NCI-H345 treated with DMSO at 0.1 percent for 48 hours (cell line): ENCODE data around the gene RNPEPL1.
A peak's percentile ranks its signal among the peaks of the same experiment; 100 is the strongest.

Experiments
- DNase-seq: peaks from one replicate; lab custom pipeline; 2025; ENCODE audit not compliant: unreplicated experiment; lab: John Stamatoyannopoulos, UW

Gene RNPEPL1

DNA sequence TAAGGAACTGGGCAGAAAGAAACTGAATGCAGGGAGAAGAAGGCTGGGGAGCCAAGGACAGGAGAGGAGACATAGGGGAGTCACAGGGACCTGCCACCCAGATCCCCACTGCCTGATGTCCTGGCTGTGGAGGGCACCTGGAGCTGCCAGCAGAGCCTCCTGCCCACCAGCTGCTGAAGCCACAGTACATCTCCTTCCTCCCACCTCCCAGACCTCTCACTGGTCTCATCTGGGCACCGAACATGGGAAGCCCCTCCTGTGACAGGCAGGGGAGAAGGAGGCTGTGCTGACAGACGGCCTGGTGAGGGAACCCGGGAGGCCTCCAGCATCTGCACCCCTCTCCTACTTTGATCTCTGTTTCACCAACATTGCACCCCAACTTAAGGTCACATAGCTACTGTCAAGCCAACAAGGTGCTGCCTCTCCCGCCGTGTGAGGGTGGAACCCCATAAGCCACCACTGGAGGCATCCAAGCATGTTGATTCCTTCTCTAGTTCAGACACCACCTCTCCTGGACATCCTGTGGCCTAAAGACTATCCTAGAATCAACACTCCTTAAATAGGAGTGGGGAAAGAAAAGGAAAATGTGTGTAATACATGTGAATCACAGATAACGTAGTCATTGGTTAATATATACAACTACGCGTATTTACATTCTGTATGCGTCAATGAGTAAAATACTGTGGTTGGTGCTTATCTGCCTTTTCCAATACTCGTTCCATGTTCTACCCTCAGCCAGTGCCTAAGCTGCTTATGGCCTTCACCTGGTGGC, 3.5 kb upstream of the RNPEPL1 start:
- DNase-seq: no peak

DNA sequence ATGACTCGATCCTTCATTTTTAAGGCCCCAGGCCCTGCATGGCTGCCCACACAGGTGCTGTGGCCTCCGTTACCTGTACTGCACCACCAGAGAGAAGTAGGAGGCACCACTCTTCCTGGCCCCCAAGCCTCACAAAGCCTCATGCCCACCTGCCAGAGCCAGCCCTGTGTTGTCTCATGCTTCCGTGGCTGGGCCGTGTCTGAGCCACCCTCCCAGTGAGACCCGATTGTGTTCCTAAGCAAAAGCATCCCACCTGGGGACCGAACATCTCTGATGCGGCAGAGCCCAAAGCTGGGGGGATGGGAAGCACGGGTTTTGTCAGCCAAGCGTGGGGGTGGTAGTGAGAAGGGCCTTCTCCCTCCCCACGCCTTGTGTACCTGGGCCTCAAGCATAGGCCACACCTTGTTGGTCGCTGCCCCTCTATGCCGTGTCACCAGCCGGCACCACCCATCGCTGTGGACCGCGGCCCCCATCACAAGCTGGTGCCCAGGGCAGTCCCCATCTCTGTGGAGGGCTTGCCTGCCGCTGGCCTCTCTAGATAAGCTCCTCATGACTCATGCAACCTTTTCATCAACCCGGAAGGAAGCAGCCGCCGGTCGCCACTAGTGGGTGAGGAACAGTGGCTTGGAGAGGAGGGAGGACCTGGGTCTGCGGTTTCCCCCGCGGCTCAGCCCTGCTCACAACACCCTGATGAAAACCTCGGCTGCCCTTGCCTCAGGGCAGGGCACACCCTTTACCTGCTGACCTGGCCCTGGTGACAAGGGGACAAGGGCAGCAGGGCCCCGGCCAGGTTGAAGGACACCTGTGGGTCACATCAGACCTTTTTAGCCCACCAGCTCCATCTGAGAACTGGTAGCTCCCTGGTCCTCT, 2.7 kb upstream of the RNPEPL1 start:
- DNase-seq: no peak

DNA sequence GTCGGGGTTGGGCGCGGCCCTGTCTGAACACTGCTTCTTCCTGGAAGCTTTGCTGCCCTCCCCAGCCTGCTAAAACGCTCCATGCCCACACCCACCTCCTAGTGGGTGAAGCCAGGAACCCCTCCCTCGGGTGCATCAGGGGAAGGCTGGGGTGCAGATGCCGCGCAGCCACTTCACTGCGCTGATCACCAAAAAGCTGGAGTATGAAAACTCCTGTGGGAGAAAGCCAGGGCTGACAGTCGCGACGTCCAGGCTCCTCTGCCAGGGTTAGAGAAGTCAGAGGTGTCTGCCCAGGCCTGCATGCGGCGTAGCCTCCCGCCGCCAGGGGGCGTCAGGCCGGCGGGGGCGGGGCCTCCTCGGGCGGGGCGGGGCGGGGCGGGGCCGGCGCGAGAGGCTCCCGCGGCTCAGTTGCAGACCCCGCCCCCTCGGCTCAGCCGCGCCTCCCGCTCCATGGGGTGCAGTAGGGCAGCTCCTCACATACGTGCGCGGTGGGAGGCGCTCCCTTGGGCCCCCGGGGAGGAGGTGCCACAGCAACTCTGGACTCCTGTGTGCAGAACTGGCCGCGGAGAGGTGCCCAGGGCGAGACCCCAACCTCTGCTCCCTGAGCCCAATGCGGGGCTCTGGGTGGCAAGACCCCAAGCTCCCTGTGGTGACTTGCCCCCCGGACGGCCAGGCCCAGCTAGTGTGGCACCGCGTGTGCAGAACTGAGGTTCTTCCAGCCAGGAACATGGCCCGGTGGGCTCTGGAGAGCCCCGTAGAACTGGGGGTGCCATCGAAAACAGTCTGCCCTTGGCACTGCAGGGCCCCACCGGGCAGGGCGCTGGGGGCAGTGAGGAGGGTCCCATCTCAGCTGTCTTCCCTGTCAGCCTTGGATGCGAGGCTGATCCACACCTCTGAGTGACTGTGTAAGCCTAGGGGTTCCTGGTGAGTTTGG, 1.8 kb upstream of the RNPEPL1 start:
- peak; percentile 73 for DNase-seq

DNA sequence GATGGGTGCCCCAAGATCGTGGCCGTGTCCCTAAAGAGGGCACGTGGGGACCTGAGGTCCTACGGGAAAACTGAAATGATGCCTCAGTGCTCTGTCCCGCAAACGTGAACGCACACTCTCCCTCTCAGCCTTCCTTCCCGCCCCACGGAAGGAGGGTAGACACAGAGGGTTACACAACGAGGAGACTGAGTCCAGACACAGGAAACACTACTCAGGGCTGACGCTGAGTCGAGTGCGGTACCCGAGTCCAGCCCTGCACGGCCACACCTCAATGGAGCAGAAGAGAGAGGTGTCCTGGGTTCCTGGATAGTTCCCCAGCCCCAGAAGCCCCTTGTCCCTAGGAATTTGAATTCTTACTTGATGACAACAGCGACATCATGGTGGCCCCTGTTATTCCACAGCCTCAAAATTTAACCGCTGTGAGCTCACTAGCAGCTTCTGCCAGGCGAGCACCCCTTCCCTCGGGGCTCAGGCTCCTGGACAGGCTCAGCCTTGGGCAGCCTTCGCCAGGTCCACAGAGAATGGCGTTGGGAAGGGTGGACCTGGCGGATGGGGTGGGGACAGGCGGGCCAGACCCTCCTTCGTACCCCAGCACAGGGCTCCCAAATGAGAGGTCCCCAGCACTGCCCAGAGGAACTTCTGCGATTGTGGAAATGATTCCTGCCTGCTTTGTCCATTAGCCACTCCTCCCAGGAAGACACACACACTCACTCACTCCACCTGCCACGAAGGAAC, 980 bp upstream of the RNPEPL1 start:
- no peak for DNase-seq

DNA sequence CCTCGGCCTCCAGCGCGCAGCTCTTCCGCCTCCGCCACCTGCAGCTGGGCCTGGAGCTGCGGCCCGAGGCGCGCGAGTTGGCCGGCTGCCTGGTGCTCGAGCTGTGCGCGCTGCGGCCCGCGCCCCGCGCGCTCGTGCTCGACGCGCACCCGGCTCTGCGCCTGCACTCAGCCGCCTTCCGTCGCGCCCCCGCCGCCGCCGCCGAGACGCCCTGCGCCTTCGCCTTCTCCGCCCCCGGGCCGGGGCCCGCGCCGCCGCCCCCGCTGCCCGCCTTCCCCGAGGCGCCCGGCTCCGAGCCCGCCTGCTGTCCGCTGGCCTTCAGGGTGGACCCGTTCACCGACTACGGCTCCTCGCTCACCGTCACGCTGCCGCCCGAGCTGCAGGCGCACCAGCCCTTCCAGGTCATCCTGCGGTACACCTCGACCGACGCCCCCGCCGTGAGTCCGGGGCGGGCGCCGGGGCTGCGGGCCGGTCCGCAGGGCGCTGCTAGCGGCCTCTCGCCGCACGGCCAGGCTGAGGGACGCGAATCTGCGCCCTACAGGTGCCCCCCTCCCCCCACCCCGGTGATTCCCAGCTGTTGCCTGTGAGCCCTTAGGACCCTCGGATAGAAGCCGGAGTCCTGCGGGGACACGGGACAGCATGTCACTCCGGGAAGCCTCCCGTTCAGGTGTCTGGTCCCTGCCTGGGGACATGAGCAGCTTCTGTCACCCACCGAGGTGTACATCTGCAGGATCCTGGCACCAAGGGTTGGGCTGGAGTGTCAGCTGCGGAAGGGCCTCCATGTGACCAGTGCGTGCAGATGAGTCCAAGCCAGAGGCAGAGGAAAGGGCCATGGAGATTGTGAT, 616 bp downstream of the RNPEPL1 start:
- peak; percentile 24 for DNase-seq

DNA sequence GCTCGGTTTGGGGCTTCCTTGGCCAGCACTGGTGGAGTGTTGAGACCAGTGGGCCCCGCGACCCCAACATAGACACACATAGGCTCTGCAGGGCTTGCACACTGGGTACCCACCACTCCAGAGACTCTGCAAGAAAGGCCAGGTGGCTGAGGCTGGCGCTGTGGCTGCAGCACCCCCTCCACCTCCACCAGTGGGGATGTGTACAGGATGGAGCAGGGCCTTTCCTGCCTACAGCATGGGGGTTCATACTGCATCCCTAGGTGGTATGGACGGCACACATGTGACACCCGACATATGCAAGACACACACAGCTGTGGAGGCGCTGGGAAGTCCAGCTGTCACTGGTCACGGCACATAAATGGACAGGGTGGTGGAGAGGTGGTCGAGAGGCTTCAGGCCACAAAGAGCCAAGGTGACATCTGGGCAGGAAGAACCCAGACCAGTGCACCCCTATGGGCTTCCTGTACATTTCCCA, 1.3 kb downstream of the RNPEPL1 start:
- no peak for DNase-seq

DNA sequence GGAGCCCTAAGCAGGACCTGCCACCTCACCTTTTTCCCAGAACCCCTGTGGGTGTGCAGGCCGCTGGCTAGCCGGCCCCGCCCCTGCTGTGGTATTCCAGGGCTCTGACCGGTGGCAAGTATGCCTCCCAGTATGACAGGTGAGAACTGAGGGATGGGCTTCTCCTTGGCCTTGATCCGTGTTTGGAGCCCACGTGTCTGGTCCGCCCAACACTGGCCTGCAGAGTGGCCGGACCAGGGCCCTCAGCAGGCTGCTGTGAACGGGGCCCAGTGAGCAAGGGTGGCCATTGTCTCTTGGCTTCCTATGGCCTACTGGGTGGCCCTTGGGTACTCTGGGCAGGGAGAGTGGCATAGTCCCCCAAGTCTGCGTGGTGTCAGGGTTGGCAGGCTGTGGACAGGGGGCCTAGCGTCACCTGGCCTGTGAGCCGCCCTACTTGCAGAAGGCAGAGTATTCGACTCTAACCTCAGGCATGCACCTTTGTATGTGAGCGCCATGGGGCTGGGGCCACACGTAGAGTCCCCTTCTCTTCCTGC, 1.8 kb downstream of the RNPEPL1 start:
- no peak for DNase-seq

DNA sequence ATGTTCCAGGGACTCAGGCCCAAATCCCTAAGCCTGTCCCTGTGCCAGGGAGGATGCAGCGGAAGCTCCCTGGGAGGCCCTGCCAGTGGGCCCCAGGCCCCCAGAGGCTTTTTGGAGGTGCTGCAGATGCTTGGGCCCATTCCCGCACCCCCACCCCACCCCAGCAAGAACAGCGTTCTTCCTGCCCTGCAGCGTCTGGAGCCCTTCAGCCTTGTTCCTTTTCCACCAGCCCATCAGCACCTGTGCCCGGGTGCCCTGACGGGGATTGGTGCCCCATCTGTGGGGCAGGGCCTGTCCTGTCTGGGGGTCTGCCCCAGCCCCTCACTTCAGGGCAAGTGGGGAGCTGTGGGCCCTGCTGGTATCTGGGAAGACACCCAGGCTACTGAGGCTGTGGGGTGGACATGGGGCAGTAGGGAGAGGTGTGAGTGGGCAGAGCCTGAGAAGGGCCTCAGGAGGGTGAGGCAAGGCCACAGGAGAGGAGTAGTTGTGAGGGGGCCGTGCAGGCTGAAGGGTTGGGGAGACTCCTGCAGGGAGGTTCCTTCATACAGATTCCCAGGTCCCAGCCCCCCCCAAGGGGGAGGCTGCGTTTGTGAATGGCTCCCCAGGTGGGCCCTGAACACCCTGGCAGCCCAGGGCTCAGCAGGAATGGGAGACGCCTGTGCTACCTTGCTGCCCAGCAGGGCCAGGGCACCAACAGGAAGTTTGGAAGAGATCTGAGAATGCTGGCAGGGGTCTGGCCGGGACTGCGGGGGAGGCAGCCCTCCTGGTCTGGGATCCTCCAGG, 2.4 kb downstream of the RNPEPL1 start:
- DNase-seq: no peak

DNA sequence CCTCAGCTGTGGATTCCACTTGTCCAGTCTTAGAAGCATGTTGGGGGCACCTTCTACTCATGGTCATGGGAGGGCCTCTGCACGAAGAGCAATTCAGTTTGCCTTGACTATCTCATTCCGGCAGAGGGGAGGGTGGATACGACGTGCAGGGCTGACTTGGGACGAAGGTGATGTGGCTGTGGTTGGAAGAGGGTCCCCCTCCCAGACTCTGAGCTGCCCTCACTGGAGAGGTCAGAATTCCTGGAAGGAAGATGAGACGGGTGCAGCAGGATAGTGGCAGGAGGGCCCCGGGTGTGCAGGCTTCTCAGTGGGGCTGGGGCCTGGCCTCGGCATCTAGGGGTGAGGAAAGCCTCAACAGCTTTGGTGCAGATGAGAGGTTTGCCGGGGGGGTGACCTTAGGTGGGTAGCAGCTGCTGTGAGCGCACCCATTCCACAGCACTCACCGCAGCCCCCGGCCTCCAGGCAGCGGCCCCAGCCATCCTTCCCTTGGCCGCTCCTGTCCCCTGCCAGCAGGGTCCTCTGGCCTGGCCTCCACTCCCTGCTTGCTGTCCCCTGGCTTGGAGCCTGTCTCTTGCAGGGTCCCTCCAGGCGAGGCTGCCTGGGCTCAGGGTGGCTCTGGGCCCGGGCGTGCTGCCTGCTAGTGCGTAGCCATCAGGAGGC, 3.2 kb downstream of the RNPEPL1 start:
- no peak for DNase-seq

DNA sequence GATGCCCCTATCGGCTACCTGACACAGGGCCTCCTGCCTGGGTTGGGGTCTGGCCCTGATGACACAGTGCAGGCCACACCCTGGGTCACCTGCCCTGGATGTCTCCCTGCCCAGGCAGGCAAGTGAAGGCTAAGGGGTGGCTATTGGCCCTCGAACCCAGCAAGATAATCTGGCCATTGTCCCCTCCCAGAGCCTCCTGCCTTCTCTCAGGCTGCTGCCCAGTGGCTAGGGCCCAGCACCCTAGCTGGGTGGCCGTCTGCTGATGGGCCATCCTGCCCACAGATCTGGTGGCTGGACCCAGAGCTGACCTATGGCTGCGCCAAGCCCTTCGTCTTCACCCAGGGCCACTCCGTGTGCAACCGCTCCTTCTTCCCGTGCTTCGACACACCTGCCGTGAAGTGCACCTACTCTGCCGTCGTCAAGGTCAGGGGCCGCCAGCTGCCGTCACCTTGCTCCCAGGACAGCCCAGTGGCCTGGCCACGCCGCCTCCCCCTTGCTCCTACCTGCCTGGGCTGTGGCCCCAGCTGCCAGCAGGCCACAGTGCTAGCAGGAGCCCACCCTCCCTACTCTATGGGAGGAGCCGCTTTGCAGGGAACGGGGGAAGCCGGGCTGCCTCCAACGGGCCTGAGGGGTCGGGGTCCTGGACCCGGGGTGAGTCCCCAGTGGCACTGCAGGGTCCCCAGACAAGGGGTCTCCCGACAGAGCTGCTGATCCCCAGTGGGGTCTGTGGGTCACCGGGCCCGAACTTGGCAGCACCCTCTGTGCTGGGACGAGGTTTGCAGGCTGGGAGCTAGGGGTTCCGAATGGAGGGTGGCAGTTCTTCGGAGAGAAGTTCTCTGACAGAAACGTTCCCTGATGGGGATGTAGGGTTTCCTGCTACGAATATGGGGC, 4.1 kb downstream of the RNPEPL1 start:
- DNase-seq: no peak

DNA sequence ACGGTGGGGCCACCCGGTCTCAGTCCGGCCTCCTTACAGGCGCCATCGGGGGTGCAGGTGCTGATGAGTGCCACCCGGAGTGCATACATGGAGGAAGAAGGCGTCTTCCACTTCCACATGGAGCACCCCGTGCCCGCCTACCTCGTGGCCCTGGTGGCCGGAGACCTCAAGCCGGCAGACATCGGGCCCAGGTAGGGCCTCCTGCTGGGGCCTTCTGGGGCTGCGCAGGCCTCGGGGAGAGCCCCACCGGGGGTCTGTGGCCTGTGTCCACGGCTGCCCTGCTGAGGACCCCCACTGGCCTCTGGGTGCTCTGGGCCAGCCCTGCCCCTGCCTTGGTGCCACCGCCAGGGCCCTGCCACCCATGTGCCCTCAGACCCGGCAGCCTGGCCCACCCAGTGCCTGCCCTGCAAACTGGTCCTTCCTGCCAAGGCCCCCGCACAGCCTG, 4.8 kb downstream of the RNPEPL1 start:
- no peak for DNase-seq

DNA sequence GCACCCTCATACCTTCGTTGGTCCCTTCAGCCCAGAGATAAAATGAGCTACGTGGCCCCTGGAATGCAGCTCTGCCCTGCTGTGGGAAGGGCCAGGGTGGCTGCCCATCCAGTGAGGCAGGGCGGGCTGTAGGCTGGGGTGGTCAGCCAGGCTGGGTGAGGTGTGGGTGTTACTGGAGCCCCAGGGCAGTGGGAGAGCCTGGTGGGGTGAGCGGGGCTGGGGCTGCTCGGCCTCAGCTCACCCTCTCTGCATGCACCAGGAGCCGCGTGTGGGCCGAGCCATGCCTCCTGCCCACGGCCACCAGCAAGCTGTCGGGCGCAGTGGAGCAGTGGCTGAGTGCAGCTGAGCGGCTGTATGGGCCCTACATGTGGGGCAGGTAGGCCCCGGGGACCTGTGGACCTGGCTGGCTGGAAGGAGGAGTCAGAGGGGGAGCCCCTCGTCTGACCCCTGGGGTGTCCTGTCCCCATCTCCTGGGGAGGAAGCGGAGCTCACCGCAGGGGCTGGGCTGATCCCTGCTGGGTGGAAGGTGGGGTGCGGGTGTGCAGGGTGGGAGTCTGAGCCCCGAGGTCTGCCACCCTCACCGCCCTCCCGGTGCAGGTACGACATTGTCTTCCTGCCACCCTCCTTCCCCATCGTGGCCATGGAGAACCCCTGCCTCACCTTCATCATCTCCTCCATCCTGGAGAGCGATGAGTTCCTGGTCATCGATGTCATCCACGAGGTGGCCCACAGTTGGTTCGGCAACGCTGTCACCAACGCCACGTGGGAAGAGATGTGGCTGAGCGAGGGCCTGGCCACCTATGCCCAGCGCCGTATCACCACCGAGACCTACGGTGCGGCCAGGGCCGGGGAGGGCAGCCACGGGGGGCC, 5.5 kb downstream of the RNPEPL1 start:
- no peak for DNase-seq

DNA sequence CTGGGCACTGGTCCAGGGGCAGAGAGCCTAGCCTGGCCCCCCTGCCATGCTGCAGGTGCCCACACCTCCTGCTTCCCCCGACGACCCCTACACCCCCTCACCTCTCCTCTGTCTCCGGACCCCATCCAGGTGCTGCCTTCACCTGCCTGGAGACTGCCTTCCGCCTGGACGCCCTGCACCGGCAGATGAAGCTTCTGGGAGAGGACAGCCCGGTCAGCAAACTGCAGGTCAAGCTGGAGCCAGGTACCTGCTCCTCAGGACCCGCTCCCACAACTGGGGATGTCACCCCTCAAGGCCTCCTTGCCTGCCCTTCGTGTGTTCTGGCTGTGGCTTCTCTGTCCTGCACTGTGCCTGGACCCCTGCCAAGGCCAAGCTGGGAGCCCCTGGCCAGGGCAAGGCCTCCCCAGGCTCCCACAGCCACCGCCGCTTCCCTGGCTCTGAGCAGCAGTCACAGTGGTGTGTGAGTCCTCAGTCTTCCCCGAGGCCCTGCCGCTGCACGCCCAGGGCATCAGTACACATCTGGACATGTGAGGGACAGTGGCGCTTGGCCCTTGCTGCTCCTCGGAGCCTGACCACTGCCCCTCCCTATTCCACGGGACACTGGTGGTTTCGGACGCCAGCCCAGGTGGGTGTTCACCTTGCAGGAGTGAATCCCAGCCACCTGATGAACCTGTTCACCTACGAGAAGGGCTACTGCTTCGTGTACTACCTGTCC, 6.3 kb downstream of the RNPEPL1 start:
- no peak for DNase-seq

DNA sequence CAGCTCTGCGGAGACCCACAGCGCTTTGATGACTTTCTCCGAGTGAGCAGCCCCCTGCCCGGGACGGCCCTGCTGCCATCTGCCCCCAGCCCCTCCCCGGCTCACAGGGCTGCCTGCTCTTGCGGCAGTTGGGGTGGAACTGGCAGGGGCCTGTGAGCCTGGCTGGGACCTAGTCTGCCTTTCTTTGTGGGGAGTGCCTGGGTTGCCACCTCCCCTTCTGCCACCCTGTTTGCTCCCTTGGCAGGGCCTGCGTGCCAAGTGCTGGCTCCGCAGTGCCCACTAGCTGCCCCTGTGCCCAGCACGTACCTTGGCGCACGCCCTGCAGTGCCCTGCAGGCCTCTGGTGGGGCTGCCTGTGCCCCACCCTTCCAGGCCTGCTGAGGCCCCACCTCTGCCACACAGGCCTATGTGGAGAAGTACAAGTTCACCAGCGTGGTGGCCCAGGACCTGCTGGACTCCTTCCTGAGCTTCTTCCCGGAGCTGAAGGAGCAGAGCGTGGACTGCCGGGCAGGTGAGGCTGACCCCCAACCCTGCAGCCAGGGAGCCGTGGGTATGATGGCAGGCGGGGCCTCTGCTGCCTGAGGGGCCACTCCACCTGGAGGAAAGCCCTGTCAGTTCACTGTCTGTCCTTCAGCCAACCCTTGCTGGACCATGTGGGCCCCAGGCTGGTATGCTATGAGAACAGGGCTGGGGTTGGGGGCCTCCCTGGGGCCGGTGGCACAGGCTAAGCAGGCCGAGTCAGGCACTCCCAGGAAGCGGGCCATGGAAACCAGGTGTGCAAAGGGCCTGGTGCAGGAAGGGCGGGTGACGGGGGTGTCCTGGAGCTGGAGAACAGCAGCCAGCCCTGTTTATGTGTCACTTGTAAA, 7.0 kb downstream of the RNPEPL1 start:
- no peak for DNase-seq
